HepG2 (cell line): ENCODE measurements around the gene DCAKD. TPM values are rescaled to one million over a fixed set of nuclear protein-coding genes. Genes with fewer than 3 reads are reported as not detected.

Source experiments
- ASH2L ChIP-seq: fragments of 300-600, 200-600 bp; sonication (generic); IDR thresholded peaks from 2 replicates; pipeline ENCODE4 v1.7.0; 2017; ENCODE audit warnings: low read depth, mild to moderate bottlenecking, moderate library complexity, mixed read lengths, low read length; ENCODE audit not compliant: insufficient read length
- ATF5 ChIP-seq: sonication (generic); formaldehyde crosslinking; IDR thresholded peaks from 2 replicates; pipeline ENCODE4 v1.4.0; 2020; ENCODE audit warnings: mild to moderate bottlenecking, low read depth, missing genetic modification reagents
- BRD4 ChIP-seq: sonication (generic); formaldehyde crosslinking; IDR thresholded peaks from 2 replicates; pipeline ENCODE4 v1.4.0; 2020; ENCODE audit warnings: missing genetic modification reagents
- CEBPG ChIP-seq: IDR thresholded peaks from 2 replicates; pipeline ENCODE4 v1.6.1; 2016
- CENPX ChIP-seq: sonication (generic); formaldehyde crosslinking; IDR thresholded peaks from 2 replicates; pipeline ENCODE4 v1.9.0; 2021; ENCODE audit warnings: mild to moderate bottlenecking, missing genetic modification reagents, moderate library complexity
- ETS1 ChIP-seq: sonication (generic); formaldehyde crosslinking; IDR thresholded peaks from 2 replicates; pipeline ENCODE4 v1.4.0; 2020; ENCODE audit warnings: missing genetic modification reagents
- IRX3 ChIP-seq: sonication (generic); formaldehyde crosslinking; IDR thresholded peaks from 2 replicates; pipeline ENCODE4 v1.8.1; 2023; ENCODE audit warnings: mild to moderate bottlenecking, low read depth, missing genetic modification reagents, borderline replicate concordance
- ISX ChIP-seq: sonication (generic); formaldehyde crosslinking; conservative IDR thresholded peaks from 2 replicates; pipeline ENCODE4 v1.5.0; 2020; ENCODE audit warnings: missing genetic modification reagents
- KDM2A ChIP-seq: sonication (generic); formaldehyde crosslinking; IDR thresholded peaks from 2 replicates; pipeline ENCODE4 v1.4.0; 2020; ENCODE audit warnings: low read depth, missing genetic modification reagents, borderline replicate concordance
- POLR2AphosphoS5 ChIP-seq: IDR thresholded peaks from 2 replicates; pipeline ENCODE4 v1.6.1; 2012; ENCODE audit warnings: low read depth, low read length
- RAD51 ChIP-seq: fragments of 450-650 bp; IDR thresholded peaks from 2 replicates; pipeline ENCODE4 v1.6.1; 2016; ENCODE audit warnings: borderline replicate concordance
- RFXANK ChIP-seq: IDR thresholded peaks from 2 replicates; pipeline ENCODE4 v1.6.1; 2016
- SAP130 ChIP-seq: IDR thresholded peaks from 2 replicates; pipeline ENCODE4 v1.6.1; 2016; ENCODE audit warnings: low read depth
- SMAD1 ChIP-seq: sonication (generic); formaldehyde crosslinking; IDR thresholded peaks from 2 replicates; pipeline ENCODE4 v1.4.0; 2020; ENCODE audit warnings: missing genetic modification reagents, low read depth, mild to moderate bottlenecking, borderline replicate concordance
- SP2 ChIP-seq: sonication (generic); formaldehyde crosslinking; IDR thresholded peaks from 2 replicates; pipeline ENCODE4 v1.5.1; 2020; ENCODE audit warnings: mild to moderate bottlenecking, missing genetic modification reagents
- STAT5B ChIP-seq: sonication (generic); formaldehyde crosslinking; IDR thresholded peaks from 2 replicates; pipeline ENCODE4 v1.4.0; 2020; ENCODE audit warnings: missing genetic modification reagents
- ZNF24 ChIP-seq: fragments of 450-650 bp; IDR thresholded peaks from 2 replicates; pipeline ENCODE4 v1.6.1; 2017; ENCODE audit warnings: antibody characterized with exemption, mild to moderate bottlenecking
- ZNF530 ChIP-seq: sonication (generic); formaldehyde crosslinking; IDR thresholded peaks from 2 replicates; pipeline ENCODE4 v1.5.0; 2020; ENCODE audit warnings: low read depth, mild to moderate bottlenecking, missing genetic modification reagents
- ZNF776 ChIP-seq: sonication (generic); formaldehyde crosslinking; IDR thresholded peaks from 2 replicates; pipeline ENCODE4 v1.4.0; 2020; ENCODE audit warnings: mild to moderate bottlenecking, missing genetic modification reagents
- ZNF850 ChIP-seq: sonication (generic); formaldehyde crosslinking; conservative IDR thresholded peaks from 2 replicates; pipeline ENCODE4 v1.9.0; 2021; ENCODE audit warnings: mild to moderate bottlenecking, missing genetic modification reagents
- ZSCAN31 ChIP-seq: sonication (generic); formaldehyde crosslinking; IDR thresholded peaks from 2 replicates; pipeline ENCODE4 v1.5.0; 2020; ENCODE audit warnings: low read depth, mild to moderate bottlenecking, missing genetic modification reagents
- ZSCAN9 ChIP-seq: IDR thresholded peaks from 2 replicates; pipeline ENCODE4 v1.6.1; 2016; ENCODE audit warnings: borderline replicate concordance
- polyA plus RNA-seq, 8 experiments: library from polyadenylated mRNA; depleted of rRNA in 3 of 8; stranded (reverse) in 7 of 8; unstranded in 1 of 8; fragments of >200 nt; fragmentation: Illumina TruSeq in 4 of 8; extraction: Trizol in 4 of 8; gene quantifications; 2 replicates each; pipeline versions ENCODE4 v1.2.1 to v1.2.3, GENCODE V29; 2011 to 2016; ENCODE audit warnings: low read depth in 4 of 8, missing spikeins in 1 of 8, mixed read lengths in 1 of 8; ENCODE audit not compliant: insufficient read depth in 1 of 8
- total RNA-seq, 5 experiments: library from RNA; depleted of rRNA; stranded (reverse); fragments of >200 nt; fragmentation: Illumina TruSeq; extraction: Trizol; gene quantifications; 2 replicates each; pipeline ENCODE4 v1.2.3, GENCODE V29; 2016; ENCODE audit warnings: low read depth in 1 of 5
- TF ChIP-seq, protein P1 (sequence below), 2 experiments: sonication (generic) in 1 of 2; formaldehyde crosslinking in 1 of 2; IDR thresholded peaks; 2 replicates each; pipeline versions ENCODE4 v1.4.0 to v1.6.1; 2016 to 2020; ENCODE audit warnings: borderline replicate concordance in 1 of 2, low read depth in 1 of 2, mild to moderate bottlenecking in 1 of 2, missing genetic modification reagents in 1 of 2
- TF ChIP-seq, protein P2 (sequence below): IDR thresholded peaks from 2 replicates; pipeline ENCODE4 v1.6.1; 2016; ENCODE audit warnings: low read depth, control low read depth

Gene DCAKD
- total and polyA plus RNA-seq, 2 of the 13 experiments (the other 11 are each of a cell fraction or from before 2014, with no cell fraction given) = 25.9 to 29.2 TPM

- TF ChIP-seq ASH2L (no peak), POLR2AphosphoS5 (no peak; the same call in 1 of the 2 replicates), RAD51 (no peak), ZSCAN31 (CRISPR knock-in tag) (no peak), ZNF530 (0 out of 2 replicates have a peak, but pooled peaks have one; percentile 47), SMAD1 (CRISPR knock-in tag) (0 out of 2 replicates have a peak, but pooled peaks have one; percentile 50), STAT5B (CRISPR knock-in tag) (no peak), KDM2A (peak; percentile 47; the same call in 1 of the 2 replicates), ATF5 (no peak), ETS1 (no peak), CENPX (CRISPR knock-in tag) (no peak), BRD4 (no peak), ZNF776 (CRISPR knock-in tag) (no peak), ZNF24 (no peak), RFXANK (CRISPR knock-in tag) (no peak), ZSCAN9 (CRISPR knock-in tag) (0 out of 2 replicates have a peak, but pooled peaks have one; percentile 36), ZNF850 (no peak), SAP130 (CRISPR knock-in tag) (peak; percentile 40), IRX3 (CRISPR knock-in tag) (no peak), CEBPG (CRISPR knock-in tag) (no peak), SP2 (CRISPR knock-in tag) (no peak; the same call in 1 of the 2 replicates), ISX (no peak)
- TF ChIP-seq, protein P1, sequence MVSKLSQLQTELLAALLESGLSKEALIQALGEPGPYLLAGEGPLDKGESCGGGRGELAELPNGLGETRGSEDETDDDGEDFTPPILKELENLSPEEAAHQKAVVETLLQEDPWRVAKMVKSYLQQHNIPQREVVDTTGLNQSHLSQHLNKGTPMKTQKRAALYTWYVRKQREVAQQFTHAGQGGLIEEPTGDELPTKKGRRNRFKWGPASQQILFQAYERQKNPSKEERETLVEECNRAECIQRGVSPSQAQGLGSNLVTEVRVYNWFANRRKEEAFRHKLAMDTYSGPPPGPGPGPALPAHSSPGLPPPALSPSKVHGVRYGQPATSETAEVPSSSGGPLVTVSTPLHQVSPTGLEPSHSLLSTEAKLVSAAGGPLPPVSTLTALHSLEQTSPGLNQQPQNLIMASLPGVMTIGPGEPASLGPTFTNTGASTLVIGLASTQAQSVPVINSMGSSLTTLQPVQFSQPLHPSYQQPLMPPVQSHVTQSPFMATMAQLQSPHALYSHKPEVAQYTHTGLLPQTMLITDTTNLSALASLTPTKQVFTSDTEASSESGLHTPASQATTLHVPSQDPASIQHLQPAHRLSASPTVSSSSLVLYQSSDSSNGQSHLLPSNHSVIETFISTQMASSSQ (IDR thresholded peaks at IDR 0.05; ENCODE audit: low read depth) = no peak
- TF ChIP-seq, protein P1 (CRISPR knock-in tag; IDR thresholded peaks at IDR 0.05; ENCODE audit: borderline replicate concordance) = no peak
- TF ChIP-seq, protein P2, sequence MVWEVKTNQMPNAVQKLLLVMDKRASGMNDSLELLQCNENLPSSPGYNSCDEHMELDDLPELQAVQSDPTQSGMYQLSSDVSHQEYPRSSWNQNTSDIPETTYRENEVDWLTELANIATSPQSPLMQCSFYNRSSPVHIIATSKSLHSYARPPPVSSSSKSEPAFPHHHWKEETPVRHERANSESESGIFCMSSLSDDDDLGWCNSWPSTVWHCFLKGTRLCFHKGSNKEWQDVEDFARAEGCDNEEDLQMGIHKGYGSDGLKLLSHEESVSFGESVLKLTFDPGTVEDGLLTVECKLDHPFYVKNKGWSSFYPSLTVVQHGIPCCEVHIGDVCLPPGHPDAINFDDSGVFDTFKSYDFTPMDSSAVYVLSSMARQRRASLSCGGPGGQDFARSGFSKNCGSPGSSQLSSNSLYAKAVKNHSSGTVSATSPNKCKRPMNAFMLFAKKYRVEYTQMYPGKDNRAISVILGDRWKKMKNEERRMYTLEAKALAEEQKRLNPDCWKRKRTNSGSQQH (CRISPR knock-in tag) = no peak
These were observed 780 bp upstream of the DCAKD start (continued) for GRCh38 chr17:45052052-45052772.
